Measurements from ENCODE around the gene SIX1.

SIX1 gene

GRCh38 chr14:60631842-60632241, 17.4 kb downstream of the SIX1 start:
- ATAC-seq: peak; percentile 19; the same call in 2 of the 3 replicates
- TF ChIP-seq SNAI2 (CRISPR knock-in tag; IDR thresholded peaks at IDR 0.05): no peak
- no peak for TF ChIP-seq TOX (CRISPR knock-in tag; IDR thresholded peaks at IDR 0.05; ENCODE audit: borderline replicate concordance)
- no peak for TF ChIP-seq OSR1 (CRISPR knock-in tag; IDR thresholded peaks at IDR 0.05)
- TF ChIP-seq ZFP30 (CRISPR knock-in tag; IDR thresholded peaks at IDR 0.05): no peak
- TF ChIP-seq BACH2 (CRISPR knock-in tag; IDR thresholded peaks at IDR 0.05; ENCODE audit: borderline replicate concordance): no peak
- TF ChIP-seq ZNF565 (CRISPR knock-in tag; conservative IDR thresholded peaks at IDR 0.05; ENCODE audit: low read depth): no peak
- TF ChIP-seq ZNF70 (CRISPR knock-in tag; IDR thresholded peaks at IDR 0.05): no peak
- no peak for TF ChIP-seq ZNF8 (CRISPR knock-in tag; IDR thresholded peaks at IDR 0.05)
- no peak for TF ChIP-seq POU6F1 (CRISPR knock-in tag; IDR thresholded peaks at IDR 0.05; ENCODE audit: borderline replicate concordance, low read depth)
- no peak for TF ChIP-seq PPARA (CRISPR knock-in tag; IDR thresholded peaks at IDR 0.05; ENCODE audit: borderline replicate concordance)
- TF ChIP-seq, protein P1, sequence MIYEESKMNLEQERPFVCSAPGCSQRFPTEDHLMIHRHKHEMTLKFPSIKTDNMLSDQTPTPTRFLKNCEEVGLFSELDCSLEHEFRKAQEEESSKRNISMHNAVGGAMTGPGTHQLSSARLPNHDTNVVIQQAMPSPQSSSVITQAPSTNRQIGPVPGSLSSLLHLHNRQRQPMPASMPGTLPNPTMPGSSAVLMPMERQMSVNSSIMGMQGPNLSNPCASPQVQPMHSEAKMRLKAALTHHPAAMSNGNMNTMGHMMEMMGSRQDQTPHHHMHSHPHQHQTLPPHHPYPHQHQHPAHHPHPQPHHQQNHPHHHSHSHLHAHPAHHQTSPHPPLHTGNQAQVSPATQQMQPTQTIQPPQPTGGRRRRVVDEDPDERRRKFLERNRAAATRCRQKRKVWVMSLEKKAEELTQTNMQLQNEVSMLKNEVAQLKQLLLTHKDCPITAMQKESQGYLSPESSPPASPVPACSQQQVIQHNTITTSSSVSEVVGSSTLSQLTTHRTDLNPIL (CRISPR knock-in tag; IDR thresholded peaks at IDR 0.05; ENCODE audit: low read depth): no peak
- TF ChIP-seq ARNTL (CRISPR knock-in tag; IDR thresholded peaks at IDR 0.05; ENCODE audit: borderline replicate concordance, low read depth): no peak
- no peak for TF ChIP-seq ISL1 (CRISPR knock-in tag; IDR thresholded peaks at IDR 0.05)
- TF ChIP-seq RARB (CRISPR knock-in tag; IDR thresholded peaks at IDR 0.05): no peak
- TF ChIP-seq CSDC2 (CRISPR knock-in tag; IDR thresholded peaks at IDR 0.05): no peak
- no peak for TF ChIP-seq GLIS3 (CRISPR knock-in tag; IDR thresholded peaks at IDR 0.05)
- TF ChIP-seq ESRRG (CRISPR knock-in tag; IDR thresholded peaks at IDR 0.05): no peak
- TF ChIP-seq ZC3H10 (CRISPR knock-in tag; IDR thresholded peaks at IDR 0.05): no peak
- TF ChIP-seq TCF4 (CRISPR knock-in tag; IDR thresholded peaks at IDR 0.05; ENCODE audit: borderline replicate concordance): no peak
- TF ChIP-seq ZFP3 (CRISPR knock-in tag; IDR thresholded peaks at IDR 0.05): no peak

DNA sequence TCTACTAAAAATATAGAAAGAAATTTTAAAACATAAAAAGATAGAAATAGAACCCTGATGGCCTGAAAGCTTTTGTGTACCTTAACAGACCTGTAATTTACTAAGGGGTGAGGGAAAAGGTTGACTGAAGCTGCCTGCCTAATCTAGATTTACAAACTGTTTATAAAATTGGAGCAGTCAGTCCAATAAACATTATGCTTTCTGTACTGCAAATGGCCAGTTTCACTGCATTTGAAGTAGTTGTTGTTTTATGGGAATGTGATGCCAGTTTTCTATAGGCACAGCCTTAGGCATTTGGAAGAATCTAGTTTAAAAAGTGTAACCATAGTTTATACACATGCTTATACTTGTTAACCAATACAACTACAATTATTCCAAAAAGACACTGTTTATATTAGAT, 19.1 kb downstream of the SIX1 start:
- ATAC-seq: no peak
- no peak for TF ChIP-seq ESRRG (CRISPR knock-in tag; IDR thresholded peaks at IDR 0.05)
- TF ChIP-seq TSHZ2 (CRISPR knock-in tag; IDR thresholded peaks at IDR 0.05): no peak
- no peak for TF ChIP-seq ZNF70 (CRISPR knock-in tag; IDR thresholded peaks at IDR 0.05)
- no peak for TF ChIP-seq BACH2 (CRISPR knock-in tag; IDR thresholded peaks at IDR 0.05; ENCODE audit: borderline replicate concordance)
- TF ChIP-seq, protein P1 (CRISPR knock-in tag; IDR thresholded peaks at IDR 0.05; ENCODE audit: low read depth): no peak
- TF ChIP-seq ARNTL (CRISPR knock-in tag; IDR thresholded peaks at IDR 0.05; ENCODE audit: borderline replicate concordance, low read depth): no peak
- TF ChIP-seq ZFP30 (CRISPR knock-in tag; IDR thresholded peaks at IDR 0.05): no peak
- no peak for TF ChIP-seq SNAI2 (CRISPR knock-in tag; IDR thresholded peaks at IDR 0.05)
- no peak for TF ChIP-seq CSDC2 (CRISPR knock-in tag; IDR thresholded peaks at IDR 0.05)
- TF ChIP-seq ZC3H10 (CRISPR knock-in tag; IDR thresholded peaks at IDR 0.05): no peak

- no peak for ATAC-seq
- TF ChIP-seq ZFP30 (CRISPR knock-in tag; IDR thresholded peaks at IDR 0.05): no peak
- no peak for TF ChIP-seq ARNTL (CRISPR knock-in tag; IDR thresholded peaks at IDR 0.05; ENCODE audit: borderline replicate concordance, low read depth)
- TF ChIP-seq, protein P1 (CRISPR knock-in tag; IDR thresholded peaks at IDR 0.05; ENCODE audit: low read depth): no peak
- no peak for TF ChIP-seq SNAI2 (CRISPR knock-in tag; IDR thresholded peaks at IDR 0.05)
- no peak for TF ChIP-seq TCF4 (CRISPR knock-in tag; IDR thresholded peaks at IDR 0.05; ENCODE audit: borderline replicate concordance)
- TF ChIP-seq PPARA (CRISPR knock-in tag; IDR thresholded peaks at IDR 0.05; ENCODE audit: borderline replicate concordance): no peak
- TF ChIP-seq, protein P2, sequence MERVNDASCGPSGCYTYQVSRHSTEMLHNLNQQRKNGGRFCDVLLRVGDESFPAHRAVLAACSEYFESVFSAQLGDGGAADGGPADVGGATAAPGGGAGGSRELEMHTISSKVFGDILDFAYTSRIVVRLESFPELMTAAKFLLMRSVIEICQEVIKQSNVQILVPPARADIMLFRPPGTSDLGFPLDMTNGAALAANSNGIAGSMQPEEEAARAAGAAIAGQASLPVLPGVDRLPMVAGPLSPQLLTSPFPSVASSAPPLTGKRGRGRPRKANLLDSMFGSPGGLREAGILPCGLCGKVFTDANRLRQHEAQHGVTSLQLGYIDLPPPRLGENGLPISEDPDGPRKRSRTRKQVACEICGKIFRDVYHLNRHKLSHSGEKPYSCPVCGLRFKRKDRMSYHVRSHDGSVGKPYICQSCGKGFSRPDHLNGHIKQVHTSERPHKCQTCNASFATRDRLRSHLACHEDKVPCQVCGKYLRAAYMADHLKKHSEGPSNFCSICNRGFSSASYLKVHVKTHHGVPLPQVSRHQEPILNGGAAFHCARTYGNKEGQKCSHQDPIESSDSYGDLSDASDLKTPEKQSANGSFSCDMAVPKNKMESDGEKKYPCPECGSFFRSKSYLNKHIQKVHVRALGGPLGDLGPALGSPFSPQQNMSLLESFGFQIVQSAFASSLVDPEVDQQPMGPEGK (CRISPR knock-in tag; IDR thresholded peaks at IDR 0.05; ENCODE audit: borderline replicate concordance): no peak
- TF ChIP-seq GLIS3 (CRISPR knock-in tag; IDR thresholded peaks at IDR 0.05): no peak
- TF ChIP-seq TSHZ2 (CRISPR knock-in tag; IDR thresholded peaks at IDR 0.05): no peak
- no peak for TF ChIP-seq ZNF70 (CRISPR knock-in tag; IDR thresholded peaks at IDR 0.05)
Observed at GRCh38 chr14:60628892-60629291, 20.4 kb downstream of the SIX1 start.

Data from SK-N-SH treated with all-trans-retinoic acid at 6 μM for 48 hours (cell line).